ENCODE measurements around the gene FBF1. TPM values are rescaled to one million over a fixed set of nuclear protein-coding genes. Genes with fewer than 3 reads are reported as not detected.
"Not testable (repeated sequence)": the region's sequence is repeated elsewhere in the genome, so short reads cannot be mapped to it uniquely, and the experiment has no call there.

Gene FBF1
- total RNA-seq, 1 donor from 2014 or later, result 11.6 TPM

DNA sequence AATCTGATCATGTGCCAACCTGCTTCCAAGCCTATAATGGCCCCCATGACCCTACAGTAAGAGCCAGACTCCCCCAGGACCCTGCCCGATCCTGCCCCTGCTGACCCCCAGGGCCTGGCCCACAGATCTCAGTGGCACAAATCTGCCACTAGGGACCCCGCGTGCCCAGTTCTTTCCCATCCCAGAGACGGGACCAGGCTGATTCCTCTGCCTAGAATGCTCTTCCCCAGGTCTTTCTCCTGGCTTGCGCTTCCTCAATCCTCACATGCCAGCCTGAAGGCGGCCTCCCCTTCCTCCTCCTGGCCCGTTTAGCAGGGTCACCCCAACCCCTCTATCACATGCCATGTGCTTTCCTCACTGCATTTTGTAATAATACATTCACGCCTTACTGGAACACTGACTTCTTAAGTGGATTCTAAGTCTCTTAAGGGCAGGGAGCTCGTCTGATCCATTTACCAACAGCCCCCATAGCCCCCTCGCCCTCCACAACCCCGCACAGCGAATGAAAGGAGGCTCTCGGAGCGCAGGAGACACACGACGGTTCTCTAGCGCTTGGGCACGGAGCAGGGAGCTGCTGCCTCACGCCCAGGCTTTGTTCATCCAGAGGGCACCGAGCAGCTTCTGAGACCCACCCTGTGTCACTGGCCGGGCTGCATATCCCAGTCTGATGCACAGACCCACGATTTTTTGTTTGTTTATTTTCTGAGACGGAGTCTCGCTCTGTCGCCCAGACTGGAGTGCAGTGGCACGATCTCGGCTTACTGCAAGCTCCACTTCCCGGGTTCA lies 45.3 kb downstream of the FBF1 start:
- DNase-seq, result peak; percentile 62

GRCh38 chr17:75894049-75894733 lies 46.7 kb downstream of the FBF1 start:
- DNase-seq, result no peak

- no peak for DNase-seq
Measured at GRCh38 chr17:75893305-75894048, 47.4 kb downstream of the FBF1 start.

DNA sequence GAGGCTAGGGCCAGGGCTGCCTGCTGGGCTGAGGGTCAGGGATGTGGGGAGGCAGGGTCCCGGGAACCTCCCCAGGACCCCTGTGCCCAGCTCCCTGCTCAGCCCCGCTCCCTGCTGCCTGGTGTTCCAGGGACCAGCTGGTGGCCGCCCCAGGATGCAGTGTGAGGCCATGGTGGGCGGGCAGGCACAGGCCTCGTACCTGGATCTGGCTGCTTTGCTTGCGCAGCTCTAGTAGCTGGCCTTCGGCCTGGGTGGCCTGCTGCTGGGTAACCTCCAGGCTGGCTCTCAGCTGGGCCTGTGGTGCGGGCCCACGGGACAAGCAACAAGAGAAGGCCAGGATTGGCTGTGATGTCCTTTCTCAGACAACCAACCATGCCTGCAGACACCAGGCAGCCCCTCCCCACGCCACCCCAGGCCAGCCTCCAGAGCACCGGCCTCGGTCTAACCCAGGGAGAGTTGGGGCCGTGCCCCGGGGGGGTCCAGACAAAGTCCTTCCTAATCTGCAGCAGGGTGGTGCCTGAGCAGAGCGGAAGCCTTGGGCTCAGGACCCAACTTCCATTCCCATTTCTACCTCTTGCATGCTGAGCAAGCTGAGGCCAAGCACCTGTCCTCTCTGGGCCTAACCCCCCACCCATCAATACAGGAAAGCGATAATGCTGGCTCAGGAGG lies 48.2 kb downstream of the FBF1 start:
- DNase-seq, result no peak

DNA sequence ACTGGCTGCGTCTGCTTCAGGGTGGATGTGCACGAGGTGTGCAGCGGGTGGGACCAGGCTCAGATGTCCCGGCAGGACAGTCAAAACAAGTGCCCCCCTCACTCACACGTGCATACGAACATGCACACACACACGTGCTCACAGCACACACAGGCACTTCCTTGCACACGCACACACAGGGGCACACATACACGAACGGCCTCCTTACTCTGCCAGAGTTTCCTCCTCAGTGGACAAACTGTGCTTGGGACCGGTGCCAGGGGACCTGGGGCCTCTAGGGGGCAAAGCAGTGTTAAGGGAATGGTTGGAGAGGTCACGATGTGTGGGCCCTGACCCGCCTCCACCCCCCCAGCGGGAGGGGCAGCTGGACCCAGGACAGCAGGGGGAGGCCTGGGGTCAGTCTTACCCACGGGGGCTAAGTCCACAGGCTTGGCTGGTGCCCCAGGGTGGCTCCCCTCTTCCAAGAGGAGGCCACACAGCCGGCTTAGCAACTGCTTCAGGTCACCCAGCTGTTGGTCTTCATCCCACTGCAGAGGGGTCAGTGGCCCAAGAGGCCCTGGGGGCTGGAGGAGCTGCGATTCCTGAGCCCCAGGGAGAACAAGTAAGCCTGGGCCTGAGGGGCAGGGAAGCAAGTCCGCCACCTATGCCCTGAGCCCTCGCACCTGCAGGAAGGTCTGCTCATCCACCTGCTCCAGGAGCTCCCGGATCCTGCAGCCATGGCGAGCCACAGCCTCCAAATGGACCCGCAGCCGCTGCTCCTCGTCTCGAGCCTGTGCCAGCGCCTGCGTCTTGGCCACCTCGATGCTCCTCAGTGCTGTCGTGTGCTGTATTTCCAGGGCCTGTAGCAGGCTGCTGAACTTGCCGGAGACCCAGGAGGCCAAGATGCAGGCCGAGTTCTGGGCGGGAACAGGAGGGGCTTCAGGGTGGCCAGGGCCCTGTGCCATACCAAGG lies 49.0 kb downstream of the FBF1 start:
- no peak for DNase-seq

DNA sequence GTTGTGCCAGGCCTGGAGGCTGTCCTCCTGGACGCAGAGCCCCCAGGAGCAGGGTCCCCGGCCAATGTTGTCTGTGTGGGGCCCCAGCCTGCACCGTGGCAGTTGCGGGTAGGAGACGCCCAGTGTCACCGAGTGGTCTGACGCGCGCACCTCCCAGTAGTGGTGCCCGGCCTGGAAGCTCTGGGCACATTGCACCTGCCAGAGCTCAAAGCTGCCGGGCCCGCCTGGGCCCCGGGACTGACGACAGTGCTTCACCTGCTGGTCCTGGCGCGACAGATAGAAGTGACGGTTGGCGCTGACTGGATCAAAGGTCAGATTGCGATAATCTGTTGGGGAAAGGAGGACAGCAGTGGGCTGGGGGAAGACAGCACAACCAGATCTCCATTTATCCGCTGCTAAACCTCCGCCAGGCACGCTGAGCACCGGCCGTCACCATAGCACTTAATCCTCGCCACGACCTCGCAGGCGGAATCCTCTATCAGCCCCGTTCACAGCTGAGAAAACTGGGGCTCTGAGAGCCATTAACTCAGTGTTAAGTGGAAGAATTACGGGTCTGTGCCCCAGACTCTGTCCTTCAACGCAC lies 49.7 kb downstream of the FBF1 start:
- DNase-seq, result no peak

DNA sequence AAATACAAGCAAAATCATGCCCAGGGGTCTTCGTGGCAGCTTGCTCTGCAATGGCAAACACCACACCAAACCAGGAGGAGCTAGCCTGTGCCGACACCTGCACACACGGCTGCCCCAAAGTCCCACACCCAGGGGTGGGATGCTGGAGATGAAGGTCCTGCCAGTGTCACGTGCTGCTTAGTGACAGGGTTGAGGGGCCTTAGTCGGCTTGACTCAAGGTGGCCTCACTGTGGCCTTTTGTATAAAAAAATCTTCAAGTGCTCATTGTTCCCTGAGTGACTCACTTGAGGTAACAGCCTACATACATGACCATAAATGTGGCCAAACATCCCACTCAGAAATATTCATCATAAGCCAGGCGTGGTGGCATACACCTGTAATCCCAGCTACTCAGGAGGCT lies 51.4 kb downstream of the FBF1 start:
- peak; percentile 57 for DNase-seq

GRCh38 chr17:75888484-75888883 lies 52.4 kb downstream of the FBF1 start:
- no peak for DNase-seq

DNA sequence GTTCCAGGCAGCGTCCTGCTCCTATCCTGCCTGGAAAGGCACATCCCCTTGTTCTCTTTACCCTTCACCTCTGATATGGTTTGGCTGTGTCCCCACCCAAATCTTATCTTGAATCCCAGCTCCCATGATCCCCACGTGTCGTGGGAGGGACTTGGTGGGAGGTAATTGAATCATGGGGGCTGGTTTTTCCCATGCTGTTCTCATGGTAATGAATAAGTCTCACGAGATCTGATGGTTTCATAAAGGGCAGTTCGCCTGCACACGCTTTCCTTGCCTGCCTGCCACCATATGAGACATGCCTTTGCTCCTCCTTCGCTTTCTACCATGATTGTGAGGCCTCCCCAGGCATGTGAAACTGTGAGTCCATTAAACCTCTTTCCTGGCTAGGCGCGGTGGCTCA lies 55.0 kb downstream of the FBF1 start:
- not testable (repeated sequence) for DNase-seq

DNA sequence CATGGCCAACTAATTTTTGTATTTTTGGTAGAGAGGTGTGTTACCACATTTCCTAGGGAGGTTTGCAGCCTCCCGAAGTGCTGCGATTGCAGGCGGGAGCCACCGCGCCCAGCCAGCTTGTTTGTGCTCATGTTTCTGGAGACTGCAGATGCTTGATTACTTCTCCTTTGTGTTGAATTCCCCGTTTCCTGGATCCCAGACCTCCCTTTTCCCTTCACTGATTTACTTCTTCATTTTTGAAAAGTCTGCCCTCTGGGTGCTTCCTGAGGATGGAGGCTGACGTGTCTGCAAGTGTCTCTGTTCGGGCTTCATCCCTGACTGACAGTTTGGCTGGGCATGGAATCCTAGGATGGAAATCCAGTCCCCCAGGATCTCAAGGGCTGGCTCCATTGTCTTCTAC lies 55.4 kb downstream of the FBF1 start:
- DNase-seq, result no peak

- DNase-seq, result no peak
Measured at GRCh38 chr17:75881678-75882454, 59.0 kb downstream of the FBF1 start.

GRCh38 chr17:75880266-75880665 lies 60.6 kb downstream of the FBF1 start:
- no peak for DNase-seq

GRCh38 chr17:75878174-75878998 lies 62.5 kb downstream of the FBF1 start, which contains the start of gene TRIM47:
TSS of gene TRIM47 (minus strand) at chr17:75878581. CDS start at chr17:75878548, 33 bp downstream.
- peak; percentile 72 for DNase-seq

DNA sequence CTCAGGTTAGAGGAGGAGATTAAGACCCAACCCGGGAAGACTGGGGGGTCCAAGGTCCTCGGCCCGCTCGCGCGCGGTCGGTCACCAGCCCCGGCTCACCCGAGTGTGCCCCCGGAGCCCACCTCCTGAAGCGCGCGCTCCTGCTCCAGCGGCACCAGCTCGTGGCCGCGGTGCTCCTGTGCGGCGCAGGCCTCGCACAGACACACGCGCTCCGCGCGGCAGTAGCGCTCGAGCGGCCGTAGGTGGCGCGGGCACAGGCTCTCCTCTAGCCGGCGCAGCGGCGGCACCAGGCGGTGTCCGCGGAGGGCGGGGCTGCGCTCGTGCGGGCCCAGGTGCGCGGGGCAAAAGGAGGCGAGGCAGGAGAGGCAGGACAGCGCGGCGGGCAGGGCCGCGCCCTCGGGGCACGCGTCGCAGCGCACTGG lies 63.1 kb downstream of the FBF1 start:
- DNase-seq, result peak; percentile 86

DNA sequence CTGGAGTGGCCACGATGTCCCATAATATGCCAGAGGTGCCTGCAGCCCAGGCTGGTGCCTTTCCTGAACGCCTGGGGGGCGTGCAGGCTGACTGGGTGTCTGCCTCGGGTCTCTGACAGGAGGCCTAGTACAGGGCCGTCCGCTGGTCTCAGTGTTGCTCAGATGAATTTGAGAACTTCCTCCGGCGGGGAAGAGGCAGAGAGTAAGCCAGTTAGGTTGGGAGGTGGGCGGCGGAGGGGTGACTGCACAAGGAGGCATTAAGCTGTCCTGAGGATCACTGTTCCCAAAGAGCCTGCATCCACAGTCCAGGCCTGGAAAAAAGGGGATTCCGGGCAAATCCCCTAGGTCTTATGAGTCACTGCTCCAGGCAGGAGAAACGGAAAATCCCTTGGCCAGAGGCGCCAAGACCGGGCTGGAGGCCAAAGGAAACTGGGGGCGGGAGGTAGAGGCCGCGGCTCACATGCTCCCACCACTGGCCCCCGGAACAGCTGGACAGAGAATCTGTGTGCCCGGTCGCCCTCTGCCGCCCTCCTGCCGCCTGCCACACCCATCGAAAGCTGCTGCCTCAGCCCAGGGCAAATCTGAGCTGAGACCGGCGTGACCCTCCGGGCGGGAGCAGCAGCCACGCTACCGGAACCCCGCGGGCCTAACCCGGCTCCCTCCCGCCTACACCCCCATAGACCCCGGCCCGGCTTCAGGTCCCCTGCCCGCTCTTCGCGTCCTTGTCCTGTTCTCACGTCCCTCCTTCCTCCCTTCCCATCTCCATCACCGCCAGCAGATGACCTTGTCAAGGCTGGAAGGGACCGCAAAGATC lies 63.7 kb downstream of the FBF1 start:
- DNase-seq, result peak; percentile 99

- DNase-seq, result peak; percentile 59
Measured at GRCh38 chr17:75876190-75876937, 64.5 kb downstream of the FBF1 start.

DNA sequence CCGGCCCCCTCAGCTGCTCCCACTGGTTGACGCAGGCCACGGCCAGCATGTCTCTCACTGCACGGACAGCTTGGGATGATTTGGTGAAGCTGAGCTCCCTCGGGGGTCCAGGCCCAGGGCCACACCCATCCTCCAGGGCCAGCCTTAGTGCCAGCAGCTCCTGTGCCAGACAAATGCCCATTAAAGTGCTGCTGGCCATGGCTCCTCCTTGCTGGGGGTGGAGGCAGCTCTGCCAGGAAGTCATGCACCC lies 65.0 kb downstream of the FBF1 start:
- DNase-seq, result no peak

All from dermis blood vessel endothelial cell (primary cell).